Measurements from ENCODE around the gene IFITM5. TPM values are rescaled to one million over a fixed set of nuclear protein-coding genes. Genes with fewer than 3 reads are reported as not detected.
A peak's percentile ranks its signal among the peaks of the same experiment; 100 is the strongest.
"Not testable (repeated sequence)": the region's sequence is repeated elsewhere in the genome, so short reads cannot be mapped to it uniquely, and the experiment has no call there.

IFITM5 gene
- total RNA-seq, 1 donor from 2014 or later = not detected

- no peak overlapping the region for H3K27ac Mint-ChIP-seq
- DNase-seq (ENCODE audit: extremely low spot score, unreplicated experiment) = no peak
- H3K4me3 Mint-ChIP-seq = no peak overlapping the region
- no peak for TF ChIP-seq CTCF (conservative IDR thresholded peaks at IDR 0.05)
- peaks cover 22% of the 10 kb centered on the region for H3K4me1 Mint-ChIP-seq (ENCODE audit: unreplicated experiment)
- no peaks in the 10 kb centered on the region for H3K36me3 Mint-ChIP-seq
- peaks cover 3% of the 10 kb centered on the region for H3K27me3 Mint-ChIP-seq
- no peaks in the 10 kb centered on the region for H3K9me3 Mint-ChIP-seq
Measured at GRCh38 chr11:339963-340362, 40.6 kb upstream of the IFITM5 start.

GRCh38 chr11:337711-338110 is 38.4 kb upstream of the IFITM5 start:
- H3K9me3 Mint-ChIP-seq = no peaks in the 10 kb centered on the region
- no peak for DNase-seq (ENCODE audit: extremely low spot score, unreplicated experiment)
- peaks cover 3% of the 10 kb centered on the region for H3K27me3 Mint-ChIP-seq
- H3K4me3 Mint-ChIP-seq = no peak overlapping the region
- H3K36me3 Mint-ChIP-seq = no peaks in the 10 kb centered on the region
- TF ChIP-seq CTCF (conservative IDR thresholded peaks at IDR 0.05) = no peak
- H3K4me1 Mint-ChIP-seq (ENCODE audit: unreplicated experiment) = peaks cover 37% of the 10 kb centered on the region
- H3K27ac Mint-ChIP-seq = no peak overlapping the region

- no peak for DNase-seq (ENCODE audit: extremely low spot score, unreplicated experiment)
- Mint-ChIP-seq H3K36me3 (no peaks in the 10 kb centered on the region), H3K4me3 (peak overlapping the region; percentile 1), H3K27ac (peak overlapping the region; percentile 83), H3K4me1 (ENCODE audit: unreplicated experiment) (peaks cover 32% of the 10 kb centered on the region), H3K9me3 (no peaks in the 10 kb centered on the region), H3K27me3 (peaks cover 3% of the 10 kb centered on the region)
- TF ChIP-seq CTCF (conservative IDR thresholded peaks at IDR 0.05) = no peak
Measured at GRCh38 chr11:336659-337198, 37.4 kb upstream of the IFITM5 start.

DNA sequence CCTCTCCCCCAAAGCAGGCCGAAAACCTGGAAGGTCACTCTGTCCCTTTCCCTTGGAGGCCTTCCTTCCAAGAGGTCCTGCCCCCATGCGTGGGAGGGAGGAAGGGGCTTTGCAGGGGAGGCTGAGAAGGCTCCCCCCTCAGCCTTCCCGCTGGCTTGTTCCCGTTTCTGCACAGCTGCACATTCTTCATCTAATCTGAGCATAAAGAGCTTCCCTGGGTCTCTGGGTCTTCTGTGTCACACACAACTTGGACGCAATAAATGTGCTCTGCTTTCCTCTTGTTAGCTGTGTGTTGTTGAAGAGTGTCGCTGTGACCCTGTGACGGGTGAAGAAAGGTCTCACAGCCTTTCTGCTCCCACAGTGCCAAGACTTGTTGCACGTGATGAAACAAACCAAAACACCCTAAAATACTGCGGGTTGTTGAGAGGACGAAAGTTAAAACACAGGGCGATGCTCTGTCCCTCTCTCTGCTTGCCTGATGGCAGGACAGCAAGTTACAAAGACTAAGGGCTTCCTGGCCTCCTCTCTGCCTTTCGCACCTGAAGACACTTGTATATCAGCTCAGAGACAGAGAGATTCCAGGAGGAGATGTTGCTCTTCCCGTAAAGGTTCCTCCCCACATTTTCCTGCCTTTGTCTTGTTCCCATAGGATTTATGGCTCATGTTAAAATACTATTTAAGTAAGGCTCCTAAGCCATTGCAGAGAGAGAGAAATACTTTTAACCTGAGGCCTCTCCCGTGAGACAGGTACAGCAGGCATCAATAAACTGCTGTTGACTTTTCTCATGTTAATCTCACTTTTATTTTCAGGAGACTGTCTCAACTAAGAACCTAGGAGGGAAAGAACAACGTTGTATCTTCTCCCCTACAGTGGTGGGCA is 36.7 kb upstream of the IFITM5 start:
- H3K4me3 Mint-ChIP-seq = peak overlapping the region; percentile 74
- no peaks in the 10 kb centered on the region for H3K36me3 Mint-ChIP-seq
- peak overlapping the region; percentile 83 for H3K27ac Mint-ChIP-seq
- peaks cover 3% of the 10 kb centered on the region for H3K27me3 Mint-ChIP-seq
- peaks cover 32% of the 10 kb centered on the region for H3K4me1 Mint-ChIP-seq (ENCODE audit: unreplicated experiment)
- no peak for DNase-seq (ENCODE audit: extremely low spot score, unreplicated experiment)
- no peaks in the 10 kb centered on the region for H3K9me3 Mint-ChIP-seq
- no peak for TF ChIP-seq CTCF (conservative IDR thresholded peaks at IDR 0.05)

- no peak for TF ChIP-seq CTCF (conservative IDR thresholded peaks at IDR 0.05)
- Mint-ChIP-seq H3K4me1 (ENCODE audit: unreplicated experiment) (peaks cover 40% of the 10 kb centered on the region), H3K36me3 (no peaks in the 10 kb centered on the region), H3K27ac (peak overlapping the region; percentile 56), H3K27me3 (no peaks in the 10 kb centered on the region), H3K4me3 (peak overlapping the region; percentile 63), H3K9me3 (peaks cover 3% of the 10 kb centered on the region)
- DNase-seq (ENCODE audit: extremely low spot score, unreplicated experiment) = no peak
Measured at GRCh38 chr11:334264-334994, 35.1 kb upstream of the IFITM5 start.

- not testable (repeated sequence) for DNase-seq (ENCODE audit: extremely low spot score, unreplicated experiment); H3K9me3 Mint-ChIP-seq; H3K27me3 Mint-ChIP-seq; H3K36me3 Mint-ChIP-seq
- H3K4me1 Mint-ChIP-seq (ENCODE audit: unreplicated experiment) = peaks cover 46% of the 10 kb centered on the region
- peak overlapping the region; percentile 56 for H3K27ac Mint-ChIP-seq
- H3K4me3 Mint-ChIP-seq = peak overlapping the region; percentile 34
Measured at GRCh38 chr11:333616-334263, 34.4 kb upstream of the IFITM5 start.

Data from type B pancreatic cell (in vitro differentiated cells).